CD4-positive, alpha-beta T cell (primary cell): ENCODE results near the gene EXOC1L. TPM values are rescaled to one million over a fixed set of nuclear protein-coding genes. Genes with fewer than 3 reads are reported as not detected.

Source experiments
- ATAC-seq: fragments of 200-7000 bp; cut with Tn5 transposase; one replicate; pipeline ENCODE4 v1.10.0; 2022; ENCODE audit warnings: mild to moderate bottlenecking; ENCODE audit not compliant: poor library complexity
- CTCF ChIA-PET: fragments of 350-600 bp; sonication (Branson Sonifier 250); formaldehyde crosslinking; loops from one replicate; lab custom pipeline; 2021; ENCODE audit warnings: antibody characterized with exemption, inconsistent platforms; lab: Charles Lee
- POLR2A ChIA-PET: fragments of 350-600 bp; sonication (Branson Sonifier 250); formaldehyde crosslinking; loops from one replicate; lab custom pipeline; 2021; ENCODE audit warnings: antibody characterized with exemption, inconsistent platforms; lab: Charles Lee
- DNase-seq, 14 experiments: peaks; one replicate each; pipeline ENCODE4 v3.0.0-alpha.2; 2013 to 2020; ENCODE audit warnings: mixed read lengths in 2 of 14
- H3K27ac ChIP-seq, 2 donors: one replicate each; pipeline versions ENCODE4 v1.5.1 to v1.7.0; 2013; ENCODE audit warnings: low read length in 2 of 2, low read depth in 1 of 2, mild to moderate bottlenecking in 1 of 2
- H3K27me3 ChIP-seq, 2 experiments: 1 replicate in 1 of 2; 2 replicates in 1 of 2; pipeline versions ENCODE4 v1.6.1 to v1.7.0; 2013; ENCODE audit warnings: low read length in 2 of 2, control low read depth in 1 of 2, mild to moderate bottlenecking in 1 of 2, moderate library complexity in 1 of 2; ENCODE audit not compliant: insufficient read depth in 2 of 2, control insufficient read depth in 1 of 2
- H3K36me3 ChIP-seq: one replicate; pipeline ENCODE4 v1.6.1; 2013; ENCODE audit warnings: low read length, control low read depth; ENCODE audit not compliant: insufficient read depth
- H3K4me1 ChIP-seq: one replicate; pipeline ENCODE4 v1.6.1; 2013; ENCODE audit warnings: low read length, control low read depth; ENCODE audit not compliant: insufficient read depth
- H3K4me3 ChIP-seq: one replicate; pipeline ENCODE4 v1.5.1; 2013; ENCODE audit warnings: mild to moderate bottlenecking, low read length, moderate library complexity
- H3K9me3 ChIP-seq, 2 experiments: 1 replicate in 1 of 2; 2 replicates in 1 of 2; pipeline versions ENCODE4 v1.6.1 to v1.7.0; 2013; ENCODE audit warnings: low read length in 2 of 2, mild to moderate bottlenecking in 2 of 2, control low read depth in 1 of 2, moderate library complexity in 1 of 2; ENCODE audit not compliant: control insufficient read depth in 1 of 2, insufficient read depth in 1 of 2
- H3K27ac Mint-ChIP-seq: one replicate; pipeline ENCODE4 v1.8.0; 2020; ENCODE audit warnings: mixed read lengths
- H3K27me3 Mint-ChIP-seq: one replicate; pipeline ENCODE4 v1.8.0; 2021; ENCODE audit warnings: mixed read lengths
- H3K36me3 Mint-ChIP-seq: one replicate; pipeline ENCODE4 v1.8.0; 2021; ENCODE audit warnings: low read depth, mixed read lengths
- H3K4me1 Mint-ChIP-seq: one replicate; pipeline ENCODE4 v1.8.0; 2021; ENCODE audit warnings: low read depth, mixed read lengths
- H3K4me3 Mint-ChIP-seq: one replicate; pipeline ENCODE4 v1.8.0; 2020; ENCODE audit warnings: mild to moderate bottlenecking, mixed read lengths
- H3K9me3 Mint-ChIP-seq: one replicate; pipeline ENCODE4 v1.8.0; 2020; ENCODE audit warnings: mixed read lengths
- CTCF ChIP-seq: fragments of 200-600 bp; IDR thresholded peaks from one replicate; pipeline ENCODE4 v1.8.0; 2022; ENCODE audit warnings: antibody characterized with exemption, mild to moderate bottlenecking
- intact Hi-C, 2 experiments: fragments of 100-400 bp; cut with DNase I in 1 of 2; cut with micrococcal nuclease in 1 of 2; formaldehyde crosslinking; loops; one replicate each; pipeline versions ENCODE4 v1.15.1 to v1.9.0; 2023 to 2025; cut with DNase I, micrococcal nuclease
- total RNA-seq, 174 experiments: library from RNA in 2 of 174; stranded (reverse) in 2 of 174; gene quantifications; one replicate each; pipeline ENCODE4 v1.2.3 and lab custom pipeline; 2021 to 2026

EXOC1L gene
- total RNA-seq, 2 experiments from 2014 or later, result not detected

GRCh38 chr4:55864577-55865223 lies 45.1 kb downstream of the EXOC1L start:
- intact Hi-C loops, result loop anchor here (5.0 to 10.0 kb wide), 5 partner anchors 317 to 1542 kb away; partner anchors contain the start of genes AASDH (in 1 of the 2), CLOCK (in 1 of the 2) and SRD5A3 (in 1 of the 2)
- H3K27me3 Mint-ChIP-seq, result no peaks in the 10 kb centered on the region
- H3K4me3 ChIP-seq, result no peak overlapping the region
- peaks cover 54% of the 10 kb centered on the region for H3K36me3 ChIP-seq
- no peaks in the 10 kb centered on the region for H3K4me1 ChIP-seq
- no peak overlapping the region for H3K27ac Mint-ChIP-seq
- H3K27me3 ChIP-seq, result no peaks in the 10 kb centered on the region
- no peaks in the 10 kb centered on the region for H3K9me3 ChIP-seq
- no peaks in the 10 kb centered on the region for H3K9me3 Mint-ChIP-seq
- H3K4me1 Mint-ChIP-seq, result peaks cover 24% of the 10 kb centered on the region
- no peak overlapping the region for H3K4me3 Mint-ChIP-seq
- CTCF ChIA-PET, result interaction anchor here (0.7 to 3.6 kb wide), 3 partner anchors 11 to 84 kb away, joined by 3 to 22 read pairs (median 3); partner anchors contain the start of genes CEP135 and EXOC1
- DNase-seq, result no peak
- peaks cover 74% of the 10 kb centered on the region for H3K36me3 Mint-ChIP-seq
- TF ChIP-seq CTCF, result no peak
- ATAC-seq, result no peak
- H3K27ac ChIP-seq, result no peak overlapping the region
- POLR2A ChIA-PET, result interaction anchor here (1.1 kb wide), 1 partner anchor 11 kb away, joined by 3 read pairs; the partner anchor contains the start of gene EXOC1

GRCh38 chr4:55865228-55865806 lies 45.7 kb downstream of the EXOC1L start:
- Mint-ChIP-seq H3K9me3 (no peaks in the 10 kb centered on the region), H3K27me3 (no peaks in the 10 kb centered on the region), H3K4me1 (peaks cover 24% of the 10 kb centered on the region), H3K4me3 (no peak overlapping the region), H3K27ac (no peak overlapping the region), H3K36me3 (peaks cover 74% of the 10 kb centered on the region)
- no peaks in the 10 kb centered on the region for H3K9me3 ChIP-seq
- TF ChIP-seq CTCF, result no peak
- ChIA-PET POLR2A (interaction anchor here (1.2 to 2.0 kb wide), 2 partner anchors 83 to 447 kb away, joined by 3 to 7 read pairs; partner anchors contain the start of gene CEP135), CTCF (interaction anchor here (0.7 to 3.6 kb wide), 3 partner anchors 12 to 83 kb away, joined by 3 to 22 read pairs (median 4); partner anchors contain the start of genes CEP135 and EXOC1)
- no peaks in the 10 kb centered on the region for H3K4me1 ChIP-seq
- DNase-seq, result no peak
- H3K36me3 ChIP-seq, result peaks cover 54% of the 10 kb centered on the region
- no peak for ATAC-seq
- intact Hi-C loops, result loop anchor here (5.0 to 10.0 kb wide), 5 partner anchors 318 to 1543 kb away; partner anchors contain the start of genes AASDH (in 1 of the 2), CLOCK (in 1 of the 2) and SRD5A3 (in 1 of the 2)
- no peak overlapping the region for H3K4me3 ChIP-seq
- H3K27me3 ChIP-seq, result no peaks in the 10 kb centered on the region
- H3K27ac ChIP-seq, result no peak overlapping the region

GRCh38 chr4:55866290-55866907 lies 46.8 kb downstream of the EXOC1L start:
- no peak overlapping the region for H3K4me3 Mint-ChIP-seq
- no peaks in the 10 kb centered on the region for H3K9me3 Mint-ChIP-seq
- peaks cover 77% of the 10 kb centered on the region for H3K36me3 Mint-ChIP-seq

More at GRCh38 chr4:55866290-55866907, 46.8 kb downstream of the EXOC1L start:
- peaks cover 56% of the 10 kb centered on the region for H3K36me3 ChIP-seq
- no peaks in the 10 kb centered on the region for H3K27me3 Mint-ChIP-seq
- DNase-seq (peak in 3 of 14 experiments; percentile 48 to 70 (median 55)), ATAC-seq (peak; percentile 72)
- H3K4me1 ChIP-seq, result no peaks in the 10 kb centered on the region
- ChIA-PET CTCF (interaction anchor here (0.6 to 3.6 kb wide), 11 partner anchors 11 to 321 kb away, joined by 3 to 22 read pairs (median 4); partner anchors contain the start of genes CEP135 and EXOC1), POLR2A (interaction anchor here (1.0 to 2.0 kb wide), 3 partner anchors 82 to 467 kb away, joined by 3 to 7 read pairs (median 3); partner anchors contain the start of gene CEP135)
- no peak for TF ChIP-seq CTCF
- H3K4me1 Mint-ChIP-seq, result peaks cover 19% of the 10 kb centered on the region
- no peak overlapping the region for H3K4me3 ChIP-seq
- no peaks in the 10 kb centered on the region for H3K27me3 ChIP-seq
- H3K9me3 ChIP-seq, result no peaks in the 10 kb centered on the region
- intact Hi-C loops, result loop anchor here (5.0 to 10.0 kb wide), 5 partner anchors 319 to 1544 kb away; partner anchors contain the start of genes AASDH (in 1 of the 2), CLOCK (in 1 of the 2) and SRD5A3 (in 1 of the 2)
- H3K27ac ChIP-seq, result peak overlapping the region in 1 of 2 donors; percentile 33
- peak overlapping the region; percentile 48 for H3K27ac Mint-ChIP-seq
